HepG2 (cell line): Measurements from ENCODE around the gene STUB1. TPM values are rescaled to one million over a fixed set of nuclear protein-coding genes. Genes with fewer than 3 reads are reported as not detected.

Experiments
- BCL3 ChIP-seq: sonication (generic); formaldehyde crosslinking; IDR thresholded peaks from 2 replicates; pipeline ENCODE4 v1.5.1; 2020; ENCODE audit warnings: mild to moderate bottlenecking, missing genetic modification reagents, moderate library complexity
- CAMTA2 ChIP-seq: sonication (generic); formaldehyde crosslinking; IDR thresholded peaks from 2 replicates; pipeline ENCODE4 v1.4.0; 2020; ENCODE audit warnings: mild to moderate bottlenecking, missing genetic modification reagents, borderline replicate concordance
- ETV5 ChIP-seq: IDR thresholded peaks from 2 replicates; pipeline ENCODE4 v1.6.1; 2018; ENCODE audit warnings: missing biosample characterization, missing genetic modification reagents, inconsistent platforms, borderline replicate concordance
- GLI4 ChIP-seq: sonication (generic); formaldehyde crosslinking; IDR thresholded peaks from 2 replicates; pipeline ENCODE4 v1.5.1; 2020; ENCODE audit warnings: missing genetic modification reagents, mild to moderate bottlenecking, moderate library complexity, borderline replicate concordance
- HNRNPLL ChIP-seq: fragments of 200-400 bp; formaldehyde crosslinking; IDR thresholded peaks from 2 replicates; pipeline ENCODE4 v1.6.1; 2017; ENCODE audit warnings: mild to moderate bottlenecking, low read depth, low read length; ENCODE audit not compliant: poor library complexity, severe bottlenecking
- KLF16 ChIP-seq, 2 experiments: sonication (generic) in 1 of 2; formaldehyde crosslinking in 1 of 2; IDR thresholded peaks; 2 replicates each; pipeline versions ENCODE4 v1.6.1 to v1.8.0; 2016 to 2023; ENCODE audit warnings: missing genetic modification reagents in 2 of 2, missing compliant biosample characterization in 1 of 2
- KMT2B ChIP-seq: IDR thresholded peaks from 2 replicates; pipeline ENCODE4 v1.6.1; 2016; ENCODE audit warnings: missing genetic modification reagents, missing compliant biosample characterization
- NR2F1 ChIP-seq, 2 experiments: fragments of 450-650 bp in 1 of 2; formaldehyde crosslinking in 1 of 2; IDR thresholded peaks; 2 replicates each; pipeline versions ENCODE4 v1.5.0 to v1.6.1; 2016 to 2020; ENCODE audit warnings: mild to moderate bottlenecking in 1 of 2, missing compliant biosample characterization in 1 of 2, missing genetic modification reagents in 1 of 2, moderate library complexity in 1 of 2
- NR2F6 ChIP-seq, 2 experiments: IDR thresholded peaks; 2 replicates each; pipeline ENCODE4 v1.6.1; 2016; ENCODE audit warnings: antibody characterized with exemption in 1 of 2, mild to moderate bottlenecking in 1 of 2
- TARDBP ChIP-seq: sonication (generic); formaldehyde crosslinking; IDR thresholded peaks from 2 replicates; pipeline ENCODE4 v1.8.0; 2022; ENCODE audit warnings: mild to moderate bottlenecking, missing genetic modification reagents
- TOPORS ChIP-seq: sonication (generic); formaldehyde crosslinking; IDR thresholded peaks from 2 replicates; pipeline ENCODE4 v1.8.0; 2023; ENCODE audit warnings: mild to moderate bottlenecking, missing genetic modification reagents
- ZNF275 ChIP-seq: sonication (generic); formaldehyde crosslinking; IDR thresholded peaks from 2 replicates; pipeline ENCODE4 v1.8.0; 2022; ENCODE audit warnings: missing genetic modification reagents, mild to moderate bottlenecking, inconsistent platforms, borderline replicate concordance
- ZNF563 ChIP-seq: sonication (generic); formaldehyde crosslinking; IDR thresholded peaks from 2 replicates; pipeline ENCODE4 v1.8.0; 2022; ENCODE audit warnings: mild to moderate bottlenecking, moderate library complexity, missing genetic modification reagents
- ZNF772 ChIP-seq: sonication (generic); formaldehyde crosslinking; IDR thresholded peaks from 2 replicates; pipeline ENCODE4 v1.5.0; 2020; ENCODE audit warnings: mild to moderate bottlenecking, missing genetic modification reagents
- polyA plus RNA-seq, 8 experiments: library from polyadenylated mRNA; depleted of rRNA in 3 of 8; stranded (reverse) in 7 of 8; unstranded in 1 of 8; fragments of >200 nt; fragmentation: Illumina TruSeq in 4 of 8; extraction: Trizol in 4 of 8; gene quantifications; 2 replicates each; pipeline versions ENCODE4 v1.2.1 to v1.2.3, GENCODE V29; 2011 to 2016; ENCODE audit warnings: low read depth in 4 of 8, missing spikeins in 1 of 8, mixed read lengths in 1 of 8; ENCODE audit not compliant: insufficient read depth in 1 of 8
- total RNA-seq, 5 experiments: library from RNA; depleted of rRNA; stranded (reverse); fragments of >200 nt; fragmentation: Illumina TruSeq; extraction: Trizol; gene quantifications; 2 replicates each; pipeline ENCODE4 v1.2.3, GENCODE V29; 2016; ENCODE audit warnings: low read depth in 1 of 5
- TF ChIP-seq, protein P1 (sequence below): sonication (generic); formaldehyde crosslinking; IDR thresholded peaks from 2 replicates; pipeline ENCODE4 v1.8.0; 2022; ENCODE audit warnings: missing genetic modification reagents, mild to moderate bottlenecking, moderate library complexity, borderline replicate concordance
- TF ChIP-seq, protein P2 (sequence below): sonication (generic); formaldehyde crosslinking; IDR thresholded peaks from 2 replicates; pipeline ENCODE4 v1.5.1; 2020; ENCODE audit warnings: missing genetic modification reagents, mild to moderate bottlenecking, borderline replicate concordance
- TF ChIP-seq, protein P3 (sequence below): sonication (generic); formaldehyde crosslinking; IDR thresholded peaks from 2 replicates; pipeline ENCODE4 v1.4.0; 2020; ENCODE audit warnings: missing genetic modification reagents
- TF ChIP-seq, protein P4 (sequence below): sonication (generic); formaldehyde crosslinking; IDR thresholded peaks from 2 replicates; pipeline ENCODE4 v1.5.0; 2020; ENCODE audit warnings: missing genetic modification reagents, mild to moderate bottlenecking, borderline replicate concordance

Gene STUB1
- total and polyA plus RNA-seq, 2 of the 13 experiments (the other 11 are each of a cell fraction or from before 2014, with no cell fraction given): 52.9 to 78.2 TPM

DNA sequence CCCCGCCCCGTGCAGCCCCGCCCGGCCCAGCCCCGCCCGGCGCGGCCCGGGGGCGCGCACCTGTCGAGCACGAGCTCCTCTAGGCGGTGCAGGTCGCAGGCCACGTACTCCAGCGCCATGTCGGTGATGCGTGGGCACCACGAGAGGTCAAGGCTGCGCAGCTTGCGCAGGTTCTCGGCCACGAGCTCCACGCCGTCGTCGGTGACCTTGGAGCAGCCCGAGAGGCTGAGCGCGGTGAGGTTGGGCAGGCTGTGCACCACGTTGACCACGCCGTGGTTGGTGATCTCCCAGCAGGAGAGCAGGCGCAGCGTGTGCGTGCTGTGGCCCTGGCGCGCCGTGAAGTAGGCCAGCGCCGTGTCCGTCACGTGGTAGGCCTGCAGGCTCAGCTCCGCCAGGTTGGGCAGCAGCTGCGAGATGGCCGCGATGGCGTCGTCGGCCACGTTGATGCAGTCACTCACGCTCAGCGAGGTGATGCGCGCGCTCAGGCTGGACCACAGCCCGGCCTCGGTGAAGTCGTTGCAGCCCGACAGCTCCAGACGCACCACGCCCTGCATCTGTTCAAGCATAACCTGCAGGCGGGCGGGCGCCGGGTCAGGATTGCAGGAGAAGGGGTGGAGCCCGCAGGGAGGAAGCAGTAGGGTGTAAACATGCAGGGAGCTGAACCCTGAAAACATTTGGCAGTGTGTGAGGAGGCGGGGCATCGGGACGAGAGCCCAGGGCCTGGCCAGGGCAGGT is 15.3 kb downstream of the STUB1 start (continued):
- peak; percentile 43; the same call in 1 of the 2 replicates for TF ChIP-seq ZNF563 (CRISPR knock-in tag)
- TF ChIP-seq ETV5 (CRISPR knock-in tag): no peak
- TF ChIP-seq ZNF772 (CRISPR knock-in tag): peak; percentile 83; the same call in 1 of the 2 replicates
- 0 out of 2 replicates have a peak, but pooled peaks have one; percentile 26 for TF ChIP-seq ZNF275 (CRISPR knock-in tag)
- TF ChIP-seq KMT2B: no peak
- TF ChIP-seq, protein P1, sequence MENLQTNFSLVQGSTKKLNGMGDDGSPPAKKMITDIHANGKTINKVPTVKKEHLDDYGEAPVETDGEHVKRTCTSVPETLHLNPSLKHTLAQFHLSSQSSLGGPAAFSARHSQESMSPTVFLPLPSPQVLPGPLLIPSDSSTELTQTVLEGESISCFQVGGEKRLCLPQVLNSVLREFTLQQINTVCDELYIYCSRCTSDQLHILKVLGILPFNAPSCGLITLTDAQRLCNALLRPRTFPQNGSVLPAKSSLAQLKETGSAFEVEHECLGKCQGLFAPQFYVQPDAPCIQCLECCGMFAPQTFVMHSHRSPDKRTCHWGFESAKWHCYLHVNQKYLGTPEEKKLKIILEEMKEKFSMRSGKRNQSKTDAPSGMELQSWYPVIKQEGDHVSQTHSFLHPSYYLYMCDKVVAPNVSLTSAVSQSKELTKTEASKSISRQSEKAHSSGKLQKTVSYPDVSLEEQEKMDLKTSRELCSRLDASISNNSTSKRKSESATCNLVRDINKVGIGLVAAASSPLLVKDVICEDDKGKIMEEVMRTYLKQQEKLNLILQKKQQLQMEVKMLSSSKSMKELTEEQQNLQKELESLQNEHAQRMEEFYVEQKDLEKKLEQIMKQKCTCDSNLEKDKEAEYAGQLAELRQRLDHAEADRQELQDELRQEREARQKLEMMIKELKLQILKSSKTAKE (CRISPR knock-in tag): peak; percentile 63
- no peak for TF ChIP-seq TARDBP (CRISPR knock-in tag)
- TF ChIP-seq, protein P2, sequence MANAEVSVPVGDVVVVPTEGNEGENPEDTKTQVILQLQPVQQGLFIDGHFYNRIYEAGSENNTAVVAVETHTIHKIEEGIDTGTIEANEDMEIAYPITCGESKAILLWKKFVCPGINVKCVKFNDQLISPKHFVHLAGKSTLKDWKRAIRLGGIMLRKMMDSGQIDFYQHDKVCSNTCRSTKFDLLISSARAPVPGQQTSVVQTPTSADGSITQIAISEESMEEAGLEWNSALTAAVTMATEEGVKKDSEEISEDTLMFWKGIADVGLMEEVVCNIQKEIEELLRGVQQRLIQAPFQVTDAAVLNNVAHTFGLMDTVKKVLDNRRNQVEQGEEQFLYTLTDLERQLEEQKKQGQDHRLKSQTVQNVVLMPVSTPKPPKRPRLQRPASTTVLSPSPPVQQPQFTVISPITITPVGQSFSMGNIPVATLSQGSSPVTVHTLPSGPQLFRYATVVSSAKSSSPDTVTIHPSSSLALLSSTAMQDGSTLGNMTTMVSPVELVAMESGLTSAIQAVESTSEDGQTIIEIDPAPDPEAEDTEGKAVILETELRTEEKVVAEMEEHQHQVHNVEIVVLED (CRISPR knock-in tag): no peak; the same call in 1 of the 2 replicates
- TF ChIP-seq KLF16 (CRISPR knock-in tag; IDR thresholded peaks at IDR 0.05): no peak; a peak in 1 of 4 replicates
- TF ChIP-seq TOPORS (CRISPR knock-in tag): no peak
- TF ChIP-seq GLI4 (CRISPR knock-in tag): no peak
- TF ChIP-seq NR2F1 (CRISPR knock-in tag; IDR thresholded peaks at IDR 0.05): no peak
- TF ChIP-seq, protein P3, sequence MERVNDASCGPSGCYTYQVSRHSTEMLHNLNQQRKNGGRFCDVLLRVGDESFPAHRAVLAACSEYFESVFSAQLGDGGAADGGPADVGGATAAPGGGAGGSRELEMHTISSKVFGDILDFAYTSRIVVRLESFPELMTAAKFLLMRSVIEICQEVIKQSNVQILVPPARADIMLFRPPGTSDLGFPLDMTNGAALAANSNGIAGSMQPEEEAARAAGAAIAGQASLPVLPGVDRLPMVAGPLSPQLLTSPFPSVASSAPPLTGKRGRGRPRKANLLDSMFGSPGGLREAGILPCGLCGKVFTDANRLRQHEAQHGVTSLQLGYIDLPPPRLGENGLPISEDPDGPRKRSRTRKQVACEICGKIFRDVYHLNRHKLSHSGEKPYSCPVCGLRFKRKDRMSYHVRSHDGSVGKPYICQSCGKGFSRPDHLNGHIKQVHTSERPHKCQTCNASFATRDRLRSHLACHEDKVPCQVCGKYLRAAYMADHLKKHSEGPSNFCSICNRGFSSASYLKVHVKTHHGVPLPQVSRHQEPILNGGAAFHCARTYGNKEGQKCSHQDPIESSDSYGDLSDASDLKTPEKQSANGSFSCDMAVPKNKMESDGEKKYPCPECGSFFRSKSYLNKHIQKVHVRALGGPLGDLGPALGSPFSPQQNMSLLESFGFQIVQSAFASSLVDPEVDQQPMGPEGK (CRISPR knock-in tag): peak; percentile 30; the same call in 1 of the 2 replicates
- 0 out of 2 replicates have a peak, but pooled peaks have one; percentile 2 for TF ChIP-seq BCL3 (CRISPR knock-in tag)
- TF ChIP-seq, protein P4, sequence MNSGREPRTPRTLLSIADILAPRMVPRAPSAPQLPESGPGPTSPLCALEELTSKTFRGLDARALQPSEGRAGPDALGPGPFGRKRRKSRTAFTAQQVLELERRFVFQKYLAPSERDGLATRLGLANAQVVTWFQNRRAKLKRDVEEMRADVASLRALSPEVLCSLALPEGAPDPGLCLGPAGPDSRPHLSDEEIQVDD (CRISPR knock-in tag): peak; percentile 91
- TF ChIP-seq NR2F6 (IDR thresholded peaks at IDR 0.05): no peak
- peak; percentile 36; the same call in 1 of the 2 replicates for TF ChIP-seq NR2F6 (CRISPR knock-in tag; IDR thresholded peaks at IDR 0.05)
- TF ChIP-seq CAMTA2 (CRISPR knock-in tag): 0 out of 2 replicates have a peak, but pooled peaks have one; percentile 42
- TF ChIP-seq HNRNPLL: peak; percentile 96
